ENCODE measurements around the gene USH1C. TPM values are rescaled to one million over a fixed set of nuclear protein-coding genes. Genes with fewer than 3 reads are reported as not detected.

Gene USH1C
- total and polyA plus RNA-seq, 4 donors = 0.10 to 0.55 (median 0.13) TPM

- TF ChIP-seq CTCF (IDR thresholded peaks at IDR 0.05; ENCODE audit: control extremely low read depth, extremely low read depth) = no peak
- ATAC-seq (ENCODE audit: insufficient read depth, low FRiP score) (no peak), DNase-seq (peak in 2 of 3 donors; percentile 3 to 23)
- Histone ChIP-seq H3K27me3 (ENCODE audit: control insufficient read depth in 3 of 3, insufficient read depth in 3 of 3, low read length in 2 of 3) (peaks cover 10 to 53% (median 47%) of the 10 kb centered on the region in 3 donors), H3K4me1 (ENCODE audit: control insufficient read depth in 5 of 5, insufficient read depth in 5 of 5, low read length in 5 of 5) (peaks cover 0 to 9% (median 0%) of the 10 kb centered on the region in 5 donors), H3K9ac (ENCODE audit: insufficient read depth in 1 of 2, low read length in 2 of 2) (no peak overlapping the region), H3K27ac (ENCODE audit: low read depth in 1 of 2, low read length in 1 of 2) (no peak overlapping the region), H3K9me3 (ENCODE audit: control insufficient read depth in 4 of 4, insufficient read depth in 3 of 4, low read length in 3 of 4) (peaks cover 0 to 3% (median 0%) of the 10 kb centered on the region in 4 donors), H3K4me3 (no peak overlapping the region), H3K36me3 (ENCODE audit: control insufficient read depth in 4 of 4, insufficient read depth in 4 of 4, low read length in 4 of 4) (no peaks in the 10 kb centered on the region)
- WGBS, 2 donors = 49 to 55% methylated on average over 6 of the region's 6 CpGs
Measured at GRCh38 chr11:17473071-17473744, 71.0 kb downstream of the USH1C start.

GRCh38 chr11:17472467-17472866, 71.7 kb downstream of the USH1C start:
- ATAC-seq (ENCODE audit: insufficient read depth, low FRiP score) = no peak
- DNase-seq = no peak

DNA sequence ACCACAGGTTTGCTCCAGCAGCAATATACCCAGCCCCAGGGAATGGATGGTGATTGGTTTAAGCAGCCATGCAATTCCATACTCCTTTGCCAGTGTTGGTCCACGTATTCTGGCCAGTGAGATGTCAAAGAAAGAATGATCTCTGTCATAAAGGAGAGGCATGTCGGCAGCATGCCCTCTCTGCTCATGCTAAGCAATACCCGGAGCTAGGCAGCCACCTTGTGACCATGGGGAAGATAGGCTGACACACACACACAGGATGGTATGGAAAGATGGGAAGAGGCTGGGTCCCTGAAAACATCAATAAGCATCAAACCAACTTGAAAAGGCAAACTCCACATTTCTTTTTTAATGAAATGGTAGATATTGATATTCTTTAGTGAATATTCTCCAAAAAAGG, 72.7 kb downstream of the USH1C start:
- H3K4me3 ChIP-seq = no peak overlapping the region
- no peak for TF ChIP-seq CTCF (IDR thresholded peaks at IDR 0.05; ENCODE audit: control extremely low read depth, extremely low read depth)
- H3K27me3 ChIP-seq (ENCODE audit: control insufficient read depth in 3 of 3, insufficient read depth in 3 of 3, low read length in 2 of 3) = peaks cover 10 to 39% (median 35%) of the 10 kb centered on the region in 3 donors
- ATAC-seq (ENCODE audit: insufficient read depth, low FRiP score) (no peak), DNase-seq (no peak)
- peaks cover 0 to 3% (median 0%) of the 10 kb centered on the region in 4 donors for H3K9me3 ChIP-seq (ENCODE audit: control insufficient read depth in 4 of 4, insufficient read depth in 3 of 4, low read length in 3 of 4)
- H3K4me1 ChIP-seq (ENCODE audit: control insufficient read depth in 5 of 5, insufficient read depth in 5 of 5, low read length in 5 of 5) = peaks cover 0 to 5% (median 0%) of the 10 kb centered on the region in 5 donors
- no peaks in the 10 kb centered on the region for H3K36me3 ChIP-seq (ENCODE audit: control insufficient read depth in 4 of 4, insufficient read depth in 4 of 4, low read length in 4 of 4)
- H3K9ac ChIP-seq (ENCODE audit: insufficient read depth in 1 of 2, low read length in 2 of 2) = no peak overlapping the region
- no peak overlapping the region for H3K27ac ChIP-seq (ENCODE audit: low read depth in 1 of 2, low read length in 1 of 2)
- WGBS, 2 donors = 86 to 89% methylated on average over 3 of the region's 3 CpGs

More at GRCh38 chr11:17472467-17472866, 71.7 kb downstream of the USH1C start:
- Histone ChIP-seq H3K9ac (ENCODE audit: insufficient read depth in 1 of 2, low read length in 2 of 2) (no peak overlapping the region), H3K4me3 (no peak overlapping the region), H3K36me3 (ENCODE audit: control insufficient read depth in 4 of 4, insufficient read depth in 4 of 4, low read length in 4 of 4) (no peaks in the 10 kb centered on the region), H3K4me1 (ENCODE audit: control insufficient read depth in 5 of 5, insufficient read depth in 5 of 5, low read length in 5 of 5) (peaks cover 0 to 9% (median 0%) of the 10 kb centered on the region in 5 donors), H3K27me3 (ENCODE audit: control insufficient read depth in 3 of 3, insufficient read depth in 3 of 3, low read length in 2 of 3) (peaks cover 10 to 46% (median 39%) of the 10 kb centered on the region in 3 donors), H3K27ac (ENCODE audit: low read depth in 1 of 2, low read length in 1 of 2) (no peak overlapping the region), H3K9me3 (ENCODE audit: control insufficient read depth in 4 of 4, insufficient read depth in 3 of 4, low read length in 3 of 4) (peaks cover 0 to 3% (median 0%) of the 10 kb centered on the region in 4 donors)
- WGBS, 2 donors = 57 to 64% methylated on average over 3 of the region's 3 CpGs
- TF ChIP-seq CTCF (IDR thresholded peaks at IDR 0.05; ENCODE audit: control extremely low read depth, extremely low read depth) = no peak

Data from lung (tissue), 12 donors.